ENCODE results near the gene DBNDD2.

DBNDD2 gene

GRCh38 chr20:45387274-45387673, 20.8 kb upstream of the DBNDD2 start:
- DNase-seq = no peak

DNA sequence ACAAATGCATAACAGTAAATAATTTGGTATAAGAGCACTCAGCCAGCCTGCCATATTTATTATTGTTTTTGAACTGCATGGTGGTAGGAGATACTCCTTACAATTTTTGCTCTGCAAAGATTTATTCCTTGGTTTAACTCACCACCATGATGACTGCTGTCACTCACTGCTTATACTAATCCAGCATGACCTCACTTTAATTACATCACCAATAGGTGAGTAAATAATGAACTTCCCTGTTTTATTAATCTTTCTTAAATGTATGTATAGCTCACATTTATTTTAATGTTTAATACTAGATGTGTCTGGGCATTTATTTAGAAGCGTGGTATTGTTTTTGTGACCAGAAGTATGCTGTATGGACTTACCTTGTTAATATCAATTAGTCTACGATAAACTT, 17.2 kb upstream of the DBNDD2 start:
- no peak for DNase-seq

GRCh38 chr20:45391559-45391958, 16.5 kb upstream of the DBNDD2 start:
- no peak for DNase-seq

DNA sequence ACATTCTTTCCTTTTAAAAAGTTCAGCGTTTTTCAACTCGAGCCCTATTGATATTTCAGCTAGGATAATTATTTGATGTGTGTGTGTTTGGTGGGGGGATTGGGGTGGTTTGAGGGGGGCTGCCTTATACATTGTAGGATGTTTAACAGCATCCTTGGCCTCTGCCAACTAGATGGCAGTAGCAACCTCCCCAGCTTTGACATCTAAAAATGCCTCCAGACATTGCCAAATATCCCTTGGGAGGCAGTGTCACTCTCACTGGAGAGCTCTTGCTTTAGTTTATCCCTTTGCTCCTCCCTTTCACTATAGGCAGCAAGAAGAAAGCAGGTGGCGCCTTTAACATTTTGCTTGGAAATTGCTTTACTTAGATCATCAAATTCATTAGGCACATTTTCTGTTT, 15.4 kb upstream of the DBNDD2 start:
- no peak for DNase-seq

- no peak for DNase-seq
These were observed 13.6 kb upstream of the DBNDD2 start for GRCh38 chr20:45394221-45395113.

DNA sequence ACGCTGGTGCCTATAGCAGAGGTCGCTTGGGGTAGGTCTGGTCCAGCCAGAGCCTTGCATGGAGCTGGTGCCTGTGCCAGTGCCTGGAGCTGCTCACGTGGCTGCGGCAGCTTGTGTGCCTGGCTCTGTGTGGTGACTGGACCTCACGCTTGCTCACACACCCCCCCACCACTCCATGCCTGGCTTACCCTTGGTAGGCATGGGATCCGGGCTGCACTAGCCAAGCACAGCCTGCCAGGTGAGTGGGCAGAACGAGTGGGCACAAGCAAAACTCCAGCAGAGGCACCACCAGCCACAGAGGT, 13.0 kb upstream of the DBNDD2 start:
- DNase-seq = no peak

- DNase-seq = no peak
These were observed 9.1 kb upstream of the DBNDD2 start for GRCh38 chr20:45399018-45399417.

- DNase-seq = no peak
These were observed 7.6 kb upstream of the DBNDD2 start for GRCh38 chr20:45400346-45401031.

GRCh38 chr20:45402946-45403345, 5.1 kb upstream of the DBNDD2 start:
- DNase-seq = no peak

DNA sequence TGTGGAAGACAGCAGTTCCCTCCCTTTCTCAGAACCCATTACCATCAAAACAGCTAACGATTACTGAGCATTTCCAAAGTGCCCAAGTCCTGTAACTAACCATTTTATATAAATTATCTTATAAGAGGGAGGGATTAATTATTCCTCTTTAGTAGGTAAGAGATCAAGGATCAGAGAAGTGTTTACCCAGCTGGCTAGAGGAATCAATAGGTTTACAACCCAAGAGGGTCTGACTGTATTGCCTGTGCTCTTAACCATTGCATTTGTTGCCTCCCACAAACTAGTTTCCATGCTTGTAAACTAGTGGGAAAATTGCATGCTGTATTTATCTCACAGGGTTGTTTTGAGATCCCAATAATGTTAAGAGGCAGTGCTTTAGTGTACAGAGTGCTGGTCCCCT, 3.7 kb upstream of the DBNDD2 start:
- no peak for DNase-seq

DNA sequence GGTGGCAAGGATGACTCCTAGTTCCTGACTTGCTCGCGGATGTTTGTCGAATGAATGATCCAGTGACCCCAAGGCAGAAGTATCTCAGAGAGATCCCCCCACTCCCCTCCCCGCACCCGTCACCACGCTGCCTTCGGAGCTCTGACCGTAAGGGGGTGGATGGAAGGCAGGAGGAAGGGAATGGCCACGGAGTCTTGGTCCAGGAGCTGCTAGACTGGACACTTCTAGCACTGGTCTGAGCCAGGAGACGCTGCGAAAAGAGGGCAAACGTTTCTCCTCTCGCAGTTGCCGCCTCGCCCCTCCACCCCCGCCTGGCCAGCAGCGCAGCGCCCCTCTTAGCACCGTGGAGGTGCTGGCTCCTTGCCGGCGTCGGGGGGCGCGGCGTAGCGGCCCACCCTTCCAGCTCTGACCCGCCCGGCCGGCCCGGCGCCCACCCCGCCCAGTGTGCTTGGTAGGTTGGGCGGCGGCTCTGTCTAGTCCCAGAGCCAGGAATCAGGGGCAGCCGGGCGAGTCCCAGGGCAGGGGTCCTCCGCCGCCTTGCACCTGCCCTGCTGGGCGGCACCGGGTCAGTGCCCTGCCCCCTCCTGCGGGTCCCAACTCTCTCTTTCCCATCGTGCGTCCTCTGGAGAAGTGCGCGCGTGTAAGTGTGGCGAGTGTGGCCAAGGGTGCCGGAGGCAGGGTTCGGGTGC, 2.4 kb upstream of the DBNDD2 start:
- DNase-seq = no peak

DNA sequence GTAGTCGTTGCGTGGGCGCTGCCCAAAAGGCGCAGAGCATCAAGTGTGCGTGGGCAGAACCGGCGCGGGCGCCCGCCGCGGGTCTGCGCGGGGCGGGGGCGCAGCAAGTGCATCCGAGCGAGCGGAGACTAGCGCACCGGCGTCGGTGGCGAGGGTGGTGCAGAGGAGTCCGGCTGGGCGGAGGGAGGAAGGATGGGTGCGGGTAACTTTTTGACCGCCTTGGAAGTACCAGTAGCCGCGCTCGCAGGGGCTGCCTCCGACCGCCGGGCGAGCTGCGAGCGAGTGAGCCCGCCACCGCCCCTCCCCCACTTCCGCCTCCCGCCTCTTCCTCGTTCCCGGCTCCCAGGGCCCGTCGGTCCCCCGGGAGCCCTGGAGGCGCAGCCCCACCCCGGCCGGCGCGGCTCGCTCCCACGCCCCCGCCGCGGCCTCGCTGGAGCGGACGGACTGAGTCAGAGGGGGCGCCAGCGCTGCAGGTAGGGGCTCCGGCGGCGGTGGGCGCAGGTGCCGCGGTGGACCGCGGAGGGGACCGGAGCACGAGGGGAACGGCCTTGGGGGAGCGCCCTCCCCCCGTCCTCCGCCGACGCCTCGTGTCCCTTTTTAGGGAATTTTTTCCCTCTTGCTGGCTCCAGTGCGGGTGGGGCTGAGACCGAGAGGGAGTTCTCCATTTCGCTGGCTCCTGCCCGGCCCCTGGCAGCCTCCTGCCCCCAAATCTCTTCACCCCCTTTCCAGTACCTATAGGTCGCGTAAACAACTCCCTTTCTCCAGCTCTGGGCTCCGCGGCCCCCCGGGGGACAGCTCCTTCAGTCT, 1.6 kb upstream of the DBNDD2 start:
- DNase-seq = peak; percentile 47

DNA sequence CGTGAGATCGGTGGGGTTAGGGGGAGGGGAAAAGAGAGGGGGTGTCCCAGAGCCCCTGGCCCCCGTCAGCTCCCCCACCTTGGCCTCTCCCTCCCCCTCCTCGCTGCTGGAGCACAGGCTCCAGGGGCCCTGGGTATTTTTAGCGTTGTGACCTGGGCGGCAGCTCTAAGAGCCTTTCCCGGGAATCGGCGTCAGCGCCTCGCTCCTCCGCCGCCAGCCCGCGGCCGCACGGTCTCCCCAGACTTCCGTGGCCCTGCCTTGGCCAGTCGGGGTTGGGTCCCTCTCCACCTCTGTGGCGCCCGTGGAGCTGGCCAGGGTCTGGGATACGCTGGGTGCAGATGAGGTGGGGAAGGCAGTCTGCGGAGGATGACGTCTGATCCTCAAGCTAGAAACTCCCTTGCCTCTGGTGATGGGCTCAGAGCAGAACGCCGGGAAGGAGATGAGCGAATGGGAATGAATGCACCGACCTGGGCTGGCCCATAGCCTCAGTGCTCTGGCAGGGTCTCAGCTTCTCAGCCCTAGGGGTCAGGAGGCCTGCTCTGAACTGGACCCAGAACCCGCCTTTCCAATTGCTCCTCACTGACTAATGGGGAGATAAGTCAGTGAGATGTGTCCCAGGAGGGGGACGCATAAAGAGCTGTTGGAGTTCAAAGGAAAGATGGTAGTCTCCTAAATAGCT, 883 bp upstream of the DBNDD2 start:
- peak; percentile 43 for DNase-seq

DNA sequence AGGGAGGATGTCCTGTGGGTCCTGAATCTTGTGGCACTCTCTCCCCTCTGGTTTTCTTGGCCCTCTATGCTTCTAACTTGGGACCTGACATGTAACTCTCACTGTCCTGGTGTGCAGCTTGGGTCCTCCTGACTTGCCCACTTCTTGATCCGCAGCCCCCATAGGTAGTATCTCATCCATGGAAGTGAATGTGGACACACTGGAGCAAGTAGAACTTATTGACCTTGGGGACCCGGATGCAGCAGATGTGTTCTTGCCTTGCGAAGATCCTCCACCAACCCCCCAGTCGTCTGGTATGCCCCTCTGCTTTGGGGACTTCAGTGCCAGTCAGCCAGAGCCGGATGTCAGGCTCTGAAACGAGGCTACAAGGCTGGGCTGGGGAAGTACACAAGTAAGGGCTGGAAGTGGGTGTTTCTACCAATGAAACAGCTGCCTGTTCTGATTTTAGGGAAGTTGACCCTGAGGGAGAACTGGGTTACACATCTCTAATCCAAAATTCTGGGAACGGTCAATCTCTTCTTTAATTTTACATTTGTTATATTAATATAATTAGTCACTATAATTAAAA, 641 bp downstream of the DBNDD2 start:
- DNase-seq = no peak

- DNase-seq = no peak
These were observed 1.6 kb downstream of the DBNDD2 start for GRCh38 chr20:45409521-45410272.

GRCh38 chr20:45410887-45411286, 2.8 kb downstream of the DBNDD2 start:
- no peak for DNase-seq

DNA sequence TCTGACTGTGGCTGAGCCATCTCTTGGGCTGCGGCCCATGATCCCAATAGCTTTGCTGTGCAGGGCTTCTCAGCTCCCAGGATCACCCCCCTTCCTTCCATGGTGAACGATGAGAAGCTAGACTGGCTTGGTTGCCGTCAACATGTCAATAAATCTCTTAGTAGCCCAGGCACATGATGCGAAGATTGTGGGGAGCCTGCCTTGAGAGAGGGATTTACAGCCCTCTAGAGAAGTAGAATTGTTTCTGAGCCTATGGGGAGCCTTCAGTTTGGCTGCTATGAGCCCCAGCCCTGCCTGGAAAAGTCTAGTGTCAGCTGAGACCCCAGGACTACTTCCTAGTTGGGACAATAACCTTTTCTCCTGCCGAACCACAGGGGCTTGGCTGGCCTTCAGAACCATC, 4.6 kb downstream of the DBNDD2 start:
- no peak for DNase-seq

DNA sequence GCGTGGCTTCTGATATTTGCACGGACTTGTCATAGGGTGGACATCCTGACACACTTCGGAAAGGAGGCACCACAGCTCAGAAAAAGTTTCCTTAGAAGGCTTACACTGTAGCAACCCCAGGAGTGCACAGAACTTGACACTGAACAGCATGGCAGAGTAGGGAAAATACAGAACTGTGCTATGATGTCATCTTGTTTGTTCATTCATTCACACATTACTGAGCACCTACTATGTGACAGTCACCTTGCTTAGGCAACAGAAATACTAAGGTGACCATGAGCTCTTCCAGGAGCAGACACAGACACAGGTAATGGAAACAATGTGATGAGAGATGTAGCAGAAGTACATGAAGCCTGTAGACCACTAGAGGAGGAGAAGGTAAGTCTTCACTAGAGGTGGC, 5.4 kb downstream of the DBNDD2 start:
- no peak for DNase-seq

GRCh38 chr20:45415822-45416637, 7.9 kb downstream of the DBNDD2 start, which contains the start of gene PIGT:
Gene PIGT (plus strand): TSS chr20:45416141. CDS start chr20:45416157, 16 bp downstream.
- peak; percentile 92 for DNase-seq

- no peak for DNase-seq
These were observed 8.8 kb downstream of the DBNDD2 start for GRCh38 chr20:45416917-45417316.

Measured in femur (tissue), 1 donor.